ENCODE results near the gene BACE1.

GRCh38 chr11:117259417-117259816 is 56.6 kb downstream of the BACE1 start:
- TF ChIP-seq EZH2 (IDR thresholded peaks at IDR 0.05; ENCODE audit: insufficient read depth, poor library complexity, severe bottlenecking) = no peak
- 0 out of 2 replicates have a peak, but pooled peaks have one; percentile 20 for TF ChIP-seq EZH2phosphoT487 (IDR thresholded peaks at IDR 0.05; ENCODE audit: insufficient read depth, low read depth)
